ENCODE measurements around the gene LRP10.

The LRP10 gene

GRCh38 chr14:22861651-22862050 is 9.9 kb upstream of the LRP10 start:
- in situ Hi-C loops (cut with HindIII; ENCODE audit: low sequenced_read_pairs): no loop called here

- in situ Hi-C loops (cut with HindIII; ENCODE audit: low sequenced_read_pairs): no loop called here
Measured at GRCh38 chr14:22864979-22865378, 6.6 kb upstream of the LRP10 start.

- in situ Hi-C loops (cut with HindIII; ENCODE audit: low sequenced_read_pairs): no loop called here
Measured at GRCh38 chr14:22865424-22866405, 5.8 kb upstream of the LRP10 start.

GRCh38 chr14:22866874-22867273 is 4.7 kb upstream of the LRP10 start:
- in situ Hi-C loops (cut with HindIII; ENCODE audit: low sequenced_read_pairs): no loop called here

- in situ Hi-C loops (cut with HindIII; ENCODE audit: low sequenced_read_pairs): no loop called here
Measured at GRCh38 chr14:22870811-22871223, 723 bp upstream of the LRP10 start.

GRCh38 chr14:22872033-22872832 is 693 bp downstream of the LRP10 start:
- in situ Hi-C loops (cut with HindIII; ENCODE audit: low sequenced_read_pairs): no loop called here

- in situ Hi-C loops (cut with HindIII; ENCODE audit: low sequenced_read_pairs): no loop called here
Measured at GRCh38 chr14:22872833-22873520, 1.4 kb downstream of the LRP10 start.

- in situ Hi-C loops (cut with HindIII; ENCODE audit: low sequenced_read_pairs): no loop called here
Measured at GRCh38 chr14:22875003-22875747, 3.6 kb downstream of the LRP10 start.

GRCh38 chr14:22875748-22876319 is 4.3 kb downstream of the LRP10 start:
- in situ Hi-C loops (cut with HindIII; ENCODE audit: low sequenced_read_pairs): no loop called here

GRCh38 chr14:22877000-22877501 is 5.5 kb downstream of the LRP10 start:
- in situ Hi-C loops (cut with HindIII; ENCODE audit: low sequenced_read_pairs): no loop called here

GRCh38 chr14:22878271-22879246 is 7.0 kb downstream of the LRP10 start:
- in situ Hi-C loops (cut with HindIII; ENCODE audit: low sequenced_read_pairs): no loop called here

GRCh38 chr14:22882064-22882463 is 10.5 kb downstream of the LRP10 start:
- in situ Hi-C loops (cut with HindIII; ENCODE audit: low sequenced_read_pairs): no loop called here

- in situ Hi-C loops (cut with HindIII; ENCODE audit: low sequenced_read_pairs): no loop called here
Measured at GRCh38 chr14:22882529-22883172, 11.1 kb downstream of the LRP10 start.

GRCh38 chr14:22883173-22883976 is 11.8 kb downstream of the LRP10 start, which contains the start of gene REM2:
TSS of gene REM2 (plus strand) at chr14:22883222. CDS start at chr14:22883288, 66 bp downstream.
- in situ Hi-C loops (cut with HindIII; ENCODE audit: low sequenced_read_pairs): no loop called here

- in situ Hi-C loops (cut with HindIII; ENCODE audit: low sequenced_read_pairs): no loop called here
Measured at GRCh38 chr14:22884076-22884737, 12.7 kb downstream of the LRP10 start.

GRCh38 chr14:22884738-22885523 is 13.4 kb downstream of the LRP10 start:
- in situ Hi-C loops (cut with HindIII; ENCODE audit: low sequenced_read_pairs): no loop called here
